ENCODE data around the gene SIX2.

- TF ChIP-seq ZFX (IDR thresholded peaks at IDR 0.05; ENCODE audit: borderline replicate concordance) = no peak
- TF ChIP-seq, protein P1, sequence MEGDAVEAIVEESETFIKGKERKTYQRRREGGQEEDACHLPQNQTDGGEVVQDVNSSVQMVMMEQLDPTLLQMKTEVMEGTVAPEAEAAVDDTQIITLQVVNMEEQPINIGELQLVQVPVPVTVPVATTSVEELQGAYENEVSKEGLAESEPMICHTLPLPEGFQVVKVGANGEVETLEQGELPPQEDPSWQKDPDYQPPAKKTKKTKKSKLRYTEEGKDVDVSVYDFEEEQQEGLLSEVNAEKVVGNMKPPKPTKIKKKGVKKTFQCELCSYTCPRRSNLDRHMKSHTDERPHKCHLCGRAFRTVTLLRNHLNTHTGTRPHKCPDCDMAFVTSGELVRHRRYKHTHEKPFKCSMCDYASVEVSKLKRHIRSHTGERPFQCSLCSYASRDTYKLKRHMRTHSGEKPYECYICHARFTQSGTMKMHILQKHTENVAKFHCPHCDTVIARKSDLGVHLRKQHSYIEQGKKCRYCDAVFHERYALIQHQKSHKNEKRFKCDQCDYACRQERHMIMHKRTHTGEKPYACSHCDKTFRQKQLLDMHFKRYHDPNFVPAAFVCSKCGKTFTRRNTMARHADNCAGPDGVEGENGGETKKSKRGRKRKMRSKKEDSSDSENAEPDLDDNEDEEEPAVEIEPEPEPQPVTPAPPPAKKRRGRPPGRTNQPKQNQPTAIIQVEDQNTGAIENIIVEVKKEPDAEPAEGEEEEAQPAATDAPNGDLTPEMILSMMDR (IDR thresholded peaks at IDR 0.05) = no peak
Observed at GRCh38 chr2:45024097-45024496, 14.8 kb upstream of the SIX2 start.

Measured in 22Rv1 (cell line).